Body of pancreas (tissue), 4 donors: Measurements from ENCODE around the gene GGT7.

Source experiments
- POLR2A ChIP-seq, 3 donors: fragments of 450-650 bp; IDR thresholded peaks; one replicate each; pipeline ENCODE4 v1.6.1; 2016; ENCODE audit warnings: antibody characterized with exemption in 3 of 3, mild to moderate bottlenecking in 2 of 3
- TF ChIP-seq, protein P1 (sequence below), 7 experiments: fragments of 450-650 bp in 4 of 7; fragments of 200-600 bp in 3 of 7; sonication (generic) in 3 of 7; IDR thresholded peaks; one replicate each; pipeline ENCODE4 v1.5.1; 2016 to 2019; ENCODE audit warnings: antibody characterized with exemption in 7 of 7

GRCh38 chr20:34820805-34821578 lies 51.7 kb downstream of the GGT7 start:
- TF ChIP-seq, protein P1, sequence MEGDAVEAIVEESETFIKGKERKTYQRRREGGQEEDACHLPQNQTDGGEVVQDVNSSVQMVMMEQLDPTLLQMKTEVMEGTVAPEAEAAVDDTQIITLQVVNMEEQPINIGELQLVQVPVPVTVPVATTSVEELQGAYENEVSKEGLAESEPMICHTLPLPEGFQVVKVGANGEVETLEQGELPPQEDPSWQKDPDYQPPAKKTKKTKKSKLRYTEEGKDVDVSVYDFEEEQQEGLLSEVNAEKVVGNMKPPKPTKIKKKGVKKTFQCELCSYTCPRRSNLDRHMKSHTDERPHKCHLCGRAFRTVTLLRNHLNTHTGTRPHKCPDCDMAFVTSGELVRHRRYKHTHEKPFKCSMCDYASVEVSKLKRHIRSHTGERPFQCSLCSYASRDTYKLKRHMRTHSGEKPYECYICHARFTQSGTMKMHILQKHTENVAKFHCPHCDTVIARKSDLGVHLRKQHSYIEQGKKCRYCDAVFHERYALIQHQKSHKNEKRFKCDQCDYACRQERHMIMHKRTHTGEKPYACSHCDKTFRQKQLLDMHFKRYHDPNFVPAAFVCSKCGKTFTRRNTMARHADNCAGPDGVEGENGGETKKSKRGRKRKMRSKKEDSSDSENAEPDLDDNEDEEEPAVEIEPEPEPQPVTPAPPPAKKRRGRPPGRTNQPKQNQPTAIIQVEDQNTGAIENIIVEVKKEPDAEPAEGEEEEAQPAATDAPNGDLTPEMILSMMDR (IDR thresholded peaks at IDR 0.05) = no peak
- TF ChIP-seq POLR2A (IDR thresholded peaks at IDR 0.05) = no peak
